HG03108 (cell line): ENCODE measurements around the gene CARS1.

ENCODE experiments used
- ATAC-seq: cut with Tn5 transposase; IDR thresholded peaks from one replicate; pipeline ENCODE4 v1.9.1; 2021; ENCODE audit warnings: moderate library complexity; ENCODE audit not compliant: unreplicated experiment

Gene CARS1

GRCh38 chr11:3057069-3057963 is at the start of gene CARS1:
TSS of gene CARS1 (minus strand) at chr11:3057423. CDS start at chr11:3057367, 56 bp downstream.
- peak; percentile 98 for ATAC-seq

- no peak for ATAC-seq
These were observed 48.8 kb upstream of the CARS1 start for GRCh38 chr11:3105791-3106735.

GRCh38 chr11:3104961-3105790 is 48.0 kb upstream of the CARS1 start:
- ATAC-seq: no peak

- no peak for ATAC-seq
These were observed 47.0 kb upstream of the CARS1 start for GRCh38 chr11:3104051-3104714.

GRCh38 chr11:3103076-3103475 is 45.9 kb upstream of the CARS1 start:
- no peak for ATAC-seq

GRCh38 chr11:3102641-3102921 is 45.4 kb upstream of the CARS1 start:
- no peak for ATAC-seq

GRCh38 chr11:3101921-3102640 is 44.9 kb upstream of the CARS1 start:
- no peak for ATAC-seq

- no peak for ATAC-seq
These were observed 42.0 kb upstream of the CARS1 start for GRCh38 chr11:3099178-3099577.

- no peak for ATAC-seq
These were observed 39.8 kb upstream of the CARS1 start for GRCh38 chr11:3096909-3097530.

- ATAC-seq: no peak
These were observed 38.6 kb upstream of the CARS1 start for GRCh38 chr11:3095712-3096361.

GRCh38 chr11:3094223-3094824 is 37.1 kb upstream of the CARS1 start:
- ATAC-seq: no peak

- ATAC-seq: no peak
These were observed 36.3 kb upstream of the CARS1 start for GRCh38 chr11:3093281-3094191.

- ATAC-seq: no peak
These were observed 35.4 kb upstream of the CARS1 start for GRCh38 chr11:3092603-3093141.

GRCh38 chr11:3091846-3092602 is 34.8 kb upstream of the CARS1 start:
- ATAC-seq: peak; percentile 52

GRCh38 chr11:3091081-3091845 is 34.0 kb upstream of the CARS1 start:
- ATAC-seq: no peak
